HCT116 (cell line): Measurements from ENCODE around the gene CNTNAP2. TPM values are rescaled to one million over a fixed set of nuclear protein-coding genes. Genes with fewer than 3 reads are reported as not detected.

Experiments used
- ATAC-seq: fragments of 200-7000 bp; cut with Tn5 transposase; 2 replicates; pipeline ENCODE4 v1.9.1; 2020; ENCODE audit warnings: mild to moderate bottlenecking, moderate library complexity
- BruUV-seq: library from RNA; stranded (reverse); fragments of 400-500 nt; replicated peaks from 2 replicates; lab custom pipeline; 2021; lab: Mats Ljungman, UMichigan
- CTCF ChIA-PET: fragments of 300-600 bp; sonication (Branson Sonifier 250); formaldehyde crosslinking; loops from one replicate; lab custom pipeline; 2021; ENCODE audit warnings: antibody characterized with exemption; lab: Charles Lee
- POLR2A ChIA-PET: fragments of 300-600, 350-600 bp; sonication (Branson Sonifier 250); formaldehyde crosslinking; loops from one replicate; lab custom pipeline; 2021; ENCODE audit warnings: antibody characterized with exemption; lab: Charles Lee
- RAD21 ChIA-PET, 2 experiments: fragments of 300-600 bp; sonication (Branson Sonifier 250); formaldehyde crosslinking; loops; one replicate each; lab custom pipeline; 2023; ENCODE audit warnings: low total read pairs in 2 of 2; ENCODE audit not compliant: uncharacterized antibody in 2 of 2, unreplicated experiment in 2 of 2, low non-redundant PET in 1 of 2; lab: Charles Lee
- DNase-seq: peaks from one replicate; pipeline ENCODE4 v3.0.0-alpha.2; 2010; ENCODE audit warnings: low read depth, low spot score
- H2AFZ ChIP-seq: fragments of 200-600 bp; shearing (Covaris generic), sonication (generic); 2 replicates; pipeline ENCODE4 v1.6.1; 2017; ENCODE audit warnings: low read depth, mixed run types, mixed read lengths, antibody characterized with exemption, low read length; ENCODE audit not compliant: poor library complexity, severe bottlenecking
- H3K27ac ChIP-seq: 2 replicates; pipeline ENCODE4 v1.5.1; 2012; ENCODE audit warnings: low read depth, low read length
- H3K27me3 ChIP-seq: fragments of 200-600 bp; sonication (generic); 2 replicates; pipeline ENCODE4 v1.6.1; 2016; ENCODE audit warnings: mixed run types, low read length, mixed read lengths; ENCODE audit not compliant: insufficient read depth
- H3K36me3 ChIP-seq, 2 experiments: fragments of 200-500 bp in 1 of 2; fragments of 200-600 bp in 1 of 2; sonication (Bioruptor generic) in 1 of 2; sonication (generic) in 1 of 2; 2 replicates each; pipeline versions ENCODE4 v1.5.1 to v1.6.1; 2014 to 2016; ENCODE audit warnings: low read length in 2 of 2, inconsistent platforms in 1 of 2, mixed read lengths in 1 of 2, mixed run types in 1 of 2; ENCODE audit not compliant: insufficient read depth in 2 of 2, control insufficient read depth in 1 of 2
- H3K4me1 ChIP-seq, 2 experiments: fragments of 200-600 bp in 1 of 2; sonication (generic) in 1 of 2; 2 replicates each; pipeline versions ENCODE4 v1.5.1 to v1.6.1; 2012 to 2017; ENCODE audit warnings: low read length in 2 of 2, inconsistent platforms in 1 of 2, mild to moderate bottlenecking in 1 of 2, mixed read lengths in 1 of 2, mixed run types in 1 of 2, moderate library complexity in 1 of 2; ENCODE audit not compliant: insufficient read depth in 2 of 2, control insufficient read depth in 1 of 2
- H3K4me2 ChIP-seq: fragments of 200-600 bp; sonication (generic); 2 replicates; pipeline ENCODE4 v1.6.1; 2017; ENCODE audit warnings: mixed run types, low read length, mixed read lengths
- H3K4me3 ChIP-seq, 2 experiments: fragments of 200-600 bp in 1 of 2; sonication (generic) in 1 of 2; replicated peaks in 1 of 2; 2 replicates each; pipeline ENCODE4 v1.5.1; 2011 to 2016; ENCODE audit warnings: low read length in 2 of 2, control low read depth in 1 of 2, low read depth in 1 of 2, mild to moderate bottlenecking in 1 of 2, mixed read lengths in 1 of 2, mixed run types in 1 of 2
- H3K79me2 ChIP-seq: fragments of 200-600 bp; sonication (generic); 2 replicates; pipeline ENCODE4 v1.6.1; 2017; ENCODE audit warnings: mild to moderate bottlenecking, mixed run types, low read length, moderate library complexity, mixed read lengths; ENCODE audit not compliant: insufficient read depth
- H3K9ac ChIP-seq: fragments of 200-600 bp; sonication (generic); 2 replicates; pipeline ENCODE4 v1.6.1; 2016; ENCODE audit warnings: low read length, mixed read lengths
- H3K9me2 ChIP-seq: fragments of 200-600 bp; sonication (generic), shearing (Covaris generic); 2 replicates; pipeline ENCODE4 v1.6.1; 2017; ENCODE audit warnings: mixed run types, mild to moderate bottlenecking, moderate library complexity; ENCODE audit not compliant: insufficient read depth
- H3K9me3 ChIP-seq, 2 experiments: fragments of 200-500 bp in 1 of 2; fragments of 200-600 bp in 1 of 2; sonication (Bioruptor generic) in 1 of 2; sonication (generic) in 1 of 2; 2 replicates each; pipeline ENCODE4 v1.6.1; 2014 to 2017; ENCODE audit warnings: low read length in 2 of 2, mixed read lengths in 2 of 2, inconsistent platforms in 1 of 2, low read depth in 1 of 2, mild to moderate bottlenecking in 1 of 2, mixed run types in 1 of 2, moderate library complexity in 1 of 2; ENCODE audit not compliant: control insufficient read depth in 1 of 2, insufficient read depth in 1 of 2
- H4K20me1 ChIP-seq: fragments of 200-600 bp; sonication (generic), shearing (Covaris generic); 2 replicates; pipeline ENCODE4 v1.6.1; 2017; ENCODE audit warnings: mixed run types, mild to moderate bottlenecking, moderate library complexity; ENCODE audit not compliant: insufficient read depth
- CBX3 ChIP-seq: IDR thresholded peaks from 2 replicates; pipeline ENCODE4 v1.6.1; 2012; ENCODE audit warnings: low read depth
- CEBPB ChIP-seq: IDR thresholded peaks from 2 replicates; pipeline ENCODE4 v1.6.1; 2012; ENCODE audit warnings: low read depth
- CTCF ChIP-seq, 3 experiments: fragments of 200-600 bp in 1 of 3; sonication (generic) in 1 of 3; IDR thresholded peaks in 2 of 3; conservative IDR thresholded peaks in 1 of 3; 2 replicates each; pipeline ENCODE4 v1.5.1; 2012 to 2017; ENCODE audit warnings: low read depth in 2 of 3, low read length in 2 of 3, antibody characterized with exemption in 1 of 3, borderline replicate concordance in 1 of 3, control low read depth in 1 of 3, mild to moderate bottlenecking in 1 of 3, mixed read lengths in 1 of 3, mixed run types in 1 of 3, moderate library complexity in 1 of 3; ENCODE audit not compliant: insufficient read depth in 1 of 3
- EGR1 ChIP-seq: IDR thresholded peaks from 2 replicates; pipeline ENCODE4 v1.6.1; 2012; ENCODE audit warnings: low read depth
- ELF1 ChIP-seq: IDR thresholded peaks from 2 replicates; pipeline ENCODE4 v1.6.1; 2012; ENCODE audit warnings: low read depth, borderline replicate concordance
- EZH2phosphoT487 ChIP-seq: fragments of 200-600 bp; IDR thresholded peaks from 2 replicates; pipeline ENCODE4 v1.6.1; 2018; ENCODE audit warnings: antibody characterized with exemption, borderline replicate concordance
- FOSL1 ChIP-seq: IDR thresholded peaks from 2 replicates; pipeline ENCODE4 v1.6.1; 2012; ENCODE audit warnings: low read depth
- JUND ChIP-seq: IDR thresholded peaks from 2 replicates; pipeline ENCODE4 v1.6.1; 2012
- MAX ChIP-seq: IDR thresholded peaks from 2 replicates; pipeline ENCODE4 v1.6.1; 2012
- POLR2A ChIP-seq: IDR thresholded peaks from 2 replicates; pipeline ENCODE4 v1.7.0; 2011; ENCODE audit warnings: borderline replicate concordance; ENCODE audit not compliant: insufficient read depth, insufficient read length; ENCODE audit errors: extremely low read depth
- POLR2AphosphoS5 ChIP-seq: IDR thresholded peaks from 2 replicates; pipeline ENCODE4 v1.6.1; 2011; ENCODE audit warnings: mild to moderate bottlenecking, low read depth, low read length, moderate library complexity
- SP1 ChIP-seq: IDR thresholded peaks from 2 replicates; pipeline ENCODE4 v1.6.1; 2012; ENCODE audit warnings: low read depth
- SRF ChIP-seq: IDR thresholded peaks from 2 replicates; pipeline ENCODE4 v1.6.1; 2012; ENCODE audit warnings: low read depth
- TCF7L2 ChIP-seq: IDR thresholded peaks from 2 replicates; pipeline ENCODE4 v1.7.0; 2011; ENCODE audit warnings: borderline replicate concordance, inconsistent platforms; ENCODE audit not compliant: insufficient read depth, insufficient read length; ENCODE audit errors: extremely low read depth
- YY1 ChIP-seq: IDR thresholded peaks from 2 replicates; pipeline ENCODE4 v1.6.1; 2011; ENCODE audit warnings: low read length, low read depth, moderate library complexity, mild to moderate bottlenecking; ENCODE audit not compliant: insufficient replicate concordance; ENCODE audit errors: extremely low read depth
- ZFX ChIP-seq: fragments of 450-650 bp; IDR thresholded peaks from 2 replicates; pipeline ENCODE4 v1.6.1; 2017
- ZNF274 ChIP-seq: fragments of 200-500 bp; sonication (Bioruptor generic); IDR thresholded peaks from 2 replicates; pipeline ENCODE4 v1.6.1; 2014; ENCODE audit warnings: mild to moderate bottlenecking, low read depth, low read length, inconsistent platforms
- intact Hi-C: fragments of 100-400 bp; cut with micrococcal nuclease; formaldehyde crosslinking; loops from 2 replicates; pipeline ENCODE4 v1.10.0; 2022
- total RNA-seq: library from RNA; stranded (reverse); gene quantifications from one replicate; pipeline ENCODE4 v1.2.1, GENCODE V29; 2021; ENCODE audit not compliant: unreplicated experiment
- TF ChIP-seq, protein P1 (sequence below): IDR thresholded peaks from 2 replicates; pipeline ENCODE4 v1.6.1; 2012
- TF ChIP-seq, protein P2 (sequence below): IDR thresholded peaks from 2 replicates; pipeline ENCODE4 v1.6.1; 2012; ENCODE audit warnings: low read depth

The CNTNAP2 gene
- total RNA-seq, 1 experiment from 2014 or later, result 0.37 TPM

- no peaks in the 10 kb centered on the region for H3K36me3 ChIP-seq
- CTCF ChIA-PET, result no interaction called here
- no peaks in the 10 kb centered on the region for H4K20me1 ChIP-seq
- RAD21 ChIA-PET, result no interaction called here
- TF ChIP-seq POLR2AphosphoS5 (no peak), YY1 (no peak), POLR2A (no peak), TCF7L2 (no peak), EGR1 (no peak), EZH2phosphoT487 (no peak), SP1 (no peak), CEBPB (no peak), ZFX (no peak), SRF (no peak), FOSL1 (no peak), MAX (no peak), JUND (no peak), CBX3 (no peak), ZNF274 (no peak), ELF1 (no peak), CTCF (IDR thresholded peaks at IDR 0.05 in 2 of 3, conservative IDR thresholded peaks at IDR 0.05 in 1 of 3; ENCODE audit: borderline replicate concordance in 1 of 3, insufficient read depth in 1 of 3, low read depth in 2 of 3, low read length in 2 of 3) (no peak)
- TF ChIP-seq, protein P1, sequence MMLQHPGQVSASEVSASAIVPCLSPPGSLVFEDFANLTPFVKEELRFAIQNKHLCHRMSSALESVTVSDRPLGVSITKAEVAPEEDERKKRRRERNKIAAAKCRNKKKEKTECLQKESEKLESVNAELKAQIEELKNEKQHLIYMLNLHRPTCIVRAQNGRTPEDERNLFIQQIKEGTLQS, result no peak
- TF ChIP-seq, protein P2, sequence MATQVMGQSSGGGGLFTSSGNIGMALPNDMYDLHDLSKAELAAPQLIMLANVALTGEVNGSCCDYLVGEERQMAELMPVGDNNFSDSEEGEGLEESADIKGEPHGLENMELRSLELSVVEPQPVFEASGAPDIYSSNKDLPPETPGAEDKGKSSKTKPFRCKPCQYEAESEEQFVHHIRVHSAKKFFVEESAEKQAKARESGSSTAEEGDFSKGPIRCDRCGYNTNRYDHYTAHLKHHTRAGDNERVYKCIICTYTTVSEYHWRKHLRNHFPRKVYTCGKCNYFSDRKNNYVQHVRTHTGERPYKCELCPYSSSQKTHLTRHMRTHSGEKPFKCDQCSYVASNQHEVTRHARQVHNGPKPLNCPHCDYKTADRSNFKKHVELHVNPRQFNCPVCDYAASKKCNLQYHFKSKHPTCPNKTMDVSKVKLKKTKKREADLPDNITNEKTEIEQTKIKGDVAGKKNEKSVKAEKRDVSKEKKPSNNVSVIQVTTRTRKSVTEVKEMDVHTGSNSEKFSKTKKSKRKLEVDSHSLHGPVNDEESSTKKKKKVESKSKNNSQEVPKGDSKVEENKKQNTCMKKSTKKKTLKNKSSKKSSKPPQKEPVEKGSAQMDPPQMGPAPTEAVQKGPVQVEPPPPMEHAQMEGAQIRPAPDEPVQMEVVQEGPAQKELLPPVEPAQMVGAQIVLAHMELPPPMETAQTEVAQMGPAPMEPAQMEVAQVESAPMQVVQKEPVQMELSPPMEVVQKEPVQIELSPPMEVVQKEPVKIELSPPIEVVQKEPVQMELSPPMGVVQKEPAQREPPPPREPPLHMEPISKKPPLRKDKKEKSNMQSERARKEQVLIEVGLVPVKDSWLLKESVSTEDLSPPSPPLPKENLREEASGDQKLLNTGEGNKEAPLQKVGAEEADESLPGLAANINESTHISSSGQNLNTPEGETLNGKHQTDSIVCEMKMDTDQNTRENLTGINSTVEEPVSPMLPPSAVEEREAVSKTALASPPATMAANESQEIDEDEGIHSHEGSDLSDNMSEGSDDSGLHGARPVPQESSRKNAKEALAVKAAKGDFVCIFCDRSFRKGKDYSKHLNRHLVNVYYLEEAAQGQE, result no peak
- H3K9ac ChIP-seq, result no peak overlapping the region
- no peak overlapping the region for H3K4me3 ChIP-seq
- no peaks in the 10 kb centered on the region for H3K27me3 ChIP-seq
- DNase-seq (no peak), ATAC-seq (no peak)
- no peaks in the 10 kb centered on the region for H3K9me2 ChIP-seq
- BruUV-seq, result no TSS peak
- POLR2A ChIA-PET, result no interaction called here
- peaks cover 0 to 8% of the 10 kb centered on the region in 2 experiments; a peak in 1 of 4 replicates for H3K9me3 ChIP-seq
- no peaks in the 10 kb centered on the region for H3K79me2 ChIP-seq
- H3K4me2 ChIP-seq, result no peak overlapping the region
- intact Hi-C loops, result no loop called here
- H2AFZ ChIP-seq, result no peak overlapping the region
- no peaks in the 10 kb centered on the region for H3K4me1 ChIP-seq
- H3K27ac ChIP-seq, result no peak overlapping the region
These were observed 821.2 kb downstream of the CNTNAP2 start for GRCh38 chr7:146937836-146938235.
